Measurements from ENCODE around the gene SPEN.

The SPEN gene

GRCh38 chr1:15989776-15990175 lies 142.3 kb downstream of the SPEN start:
- DNase-seq: no peak
